ENCODE results near the gene WDR59.

- no peak for TF ChIP-seq CTCF (IDR thresholded peaks at IDR 0.05)
- no peak for TF ChIP-seq EZH2phosphoT487 (IDR thresholded peaks at IDR 0.05)
Observed at GRCh38 chr16:75029854-75030253, 44.9 kb upstream of the WDR59 start.

Measured in neural progenitor cell (in vitro differentiated cells).